K562 (cell line): Measurements from ENCODE around the gene ZNF140. TPM values are rescaled to one million over a fixed set of nuclear protein-coding genes. Genes with fewer than 3 reads are reported as not detected.

Experiments used
- ATAC-seq: fragments of 200-7000 bp; cut with Tn5 transposase; 3 replicates; pipeline ENCODE4 v1.9.1; 2020; ENCODE audit warnings: moderate library complexity
- BruUV-seq: library from RNA; stranded (reverse); fragments of 400-500 nt; replicated peaks from 2 replicates; lab custom pipeline; 2021; lab: Mats Ljungman, UMichigan
- CTCF ChIA-PET: fragments of 300-600 bp; formaldehyde crosslinking; extraction: SDS; loops from one replicate; lab custom pipeline; 2021; ENCODE audit warnings: low intra/inter-chr PET ratio; lab: Yijun Ruan, JAX
- POLR2A ChIA-PET: fragments of 300-600, 350-650 bp; sonication (Branson Sonifier 250); formaldehyde crosslinking; extraction: SDS; loops from one replicate; lab custom pipeline; 2021; ENCODE audit warnings: antibody characterized with exemption, inconsistent platforms; lab: Yijun Ruan, JAX
- DNase-seq, 4 experiments: peaks; one replicate each; pipeline versions ENCODE4 v3.0.0 to v3.0.0-alpha.2; 2011 to 2018; ENCODE audit warnings: low spot score in 3 of 4, mixed read lengths in 3 of 4; ENCODE audit errors: extremely low read depth in 1 of 4
- FAIRE-seq: peaks from 2 replicates; lab custom pipeline; 2011; peaks lifted over from hg19 to GRCh38; lab: Jason Lieb, UNC
- H2AFZ ChIP-seq: 2 replicates; pipeline ENCODE4 v1.6.0; 2011; ENCODE audit warnings: low read depth, low read length, control low read depth, inconsistent platforms
- H3K27ac ChIP-seq: fragments of 200-600 bp; 3 replicates; pipeline ENCODE4 v1.8.0; 2011; ENCODE audit warnings: low read depth, mild to moderate bottlenecking, control low read depth, inconsistent platforms, low read length, moderate library complexity, mixed read lengths; ENCODE audit errors: extremely low read depth
- H3K27me3 ChIP-seq, 2 experiments: fragments of 300-600 bp in 1 of 2; 2 replicates in 1 of 2; 3 replicates in 1 of 2; pipeline versions ENCODE4 v1.6.0 to v1.8.0; 2011; ENCODE audit warnings: inconsistent platforms in 2 of 2, low read length in 2 of 2, mild to moderate bottlenecking in 1 of 2, mixed read lengths in 1 of 2, moderate library complexity in 1 of 2; ENCODE audit not compliant: control insufficient read depth in 2 of 2, insufficient read depth in 2 of 2
- H3K36me3 ChIP-seq: fragments of 300-600 bp; 3 replicates; pipeline ENCODE4 v1.8.0; 2011; ENCODE audit warnings: mild to moderate bottlenecking, low read length, inconsistent platforms; ENCODE audit not compliant: control insufficient read depth, insufficient read depth
- H3K4me1 ChIP-seq, 2 experiments: fragments of 200-600 bp in 1 of 2; replicated peaks in 1 of 2; 2 replicates in 1 of 2; 3 replicates in 1 of 2; pipeline versions ENCODE4 v1.5.1 to v1.8.0; 2011; ENCODE audit warnings: inconsistent platforms in 2 of 2, low read length in 2 of 2, mild to moderate bottlenecking in 1 of 2, mixed read lengths in 1 of 2, moderate library complexity in 1 of 2; ENCODE audit not compliant: control insufficient read depth in 2 of 2, insufficient read depth in 2 of 2
- H3K4me2 ChIP-seq: 2 replicates; pipeline ENCODE4 v1.6.1; 2011; ENCODE audit warnings: low read length, control low read depth, inconsistent platforms, mixed read lengths; ENCODE audit not compliant: insufficient read depth
- H3K4me3 ChIP-seq: fragments of 200-600 bp; sonication (generic), shearing (Covaris generic); 2 replicates; pipeline ENCODE4 v1.5.1; 2016; ENCODE audit warnings: control low read depth, inconsistent platforms
- H3K79me2 ChIP-seq: fragments of 200-600 bp; 3 replicates; pipeline ENCODE4 v1.8.0; 2011; ENCODE audit warnings: low read length, inconsistent platforms; ENCODE audit not compliant: control insufficient read depth, insufficient read depth
- H3K9ac ChIP-seq, 2 experiments: 2 replicates each; pipeline versions ENCODE4 v1.6.0 to v1.6.1; 2011; ENCODE audit warnings: low read depth in 2 of 2, low read length in 2 of 2, control low read depth in 1 of 2, inconsistent platforms in 1 of 2, mild to moderate bottlenecking in 1 of 2, mixed read lengths in 1 of 2; ENCODE audit not compliant: insufficient read depth in 1 of 2
- H3K9me1 ChIP-seq: one replicate; pipeline ENCODE4 v1.6.0; 2011; ENCODE audit warnings: inconsistent platforms, mild to moderate bottlenecking, low read length, moderate library complexity; ENCODE audit not compliant: control insufficient read depth, insufficient read depth
- H3K9me3 ChIP-seq: replicated peaks from 2 replicates; pipeline ENCODE4 v1.5.1; 2011; ENCODE audit warnings: low read depth, low read length, inconsistent platforms; ENCODE audit not compliant: control insufficient read depth, insufficient read depth
- H4K20me1 ChIP-seq: replicated peaks from 2 replicates; pipeline ENCODE4 v1.6.1; 2011; ENCODE audit warnings: low read length, inconsistent platforms, mixed read lengths; ENCODE audit not compliant: control insufficient read depth, insufficient read depth
- ARID3A ChIP-seq: IDR thresholded peaks from 2 replicates; pipeline ENCODE4 v1.6.1; 2012; ENCODE audit warnings: low read depth, low read length, improper control_type of control experiment, borderline replicate concordance
- GATAD2A ChIP-seq: fragments of 450-650 bp; IDR thresholded peaks from 2 replicates; pipeline ENCODE4 v1.6.1; 2017
- NFRKB ChIP-seq: fragments of 450-650 bp; IDR thresholded peaks from 2 replicates; pipeline ENCODE4 v1.6.1; 2016; ENCODE audit warnings: low read depth
- PCBP2 ChIP-seq: fragments of 200-400 bp; formaldehyde crosslinking; IDR thresholded peaks from 2 replicates; pipeline ENCODE4 v1.6.1; 2018; ENCODE audit warnings: low read length, low read depth, mild to moderate bottlenecking, moderate library complexity; ENCODE audit not compliant: poor library complexity, severe bottlenecking
- ZNF75A ChIP-seq: fragments of 450-650 bp; formaldehyde crosslinking; IDR thresholded peaks from 2 replicates; pipeline ENCODE4 v1.4.0; 2020; ENCODE audit warnings: mild to moderate bottlenecking
- WGBS: fragments of 100-300 bp; shearing (Covaris generic); methylation state at CpG from one replicate; pipeline ENCODE4 v1.1.6; 2016; ENCODE audit warnings: low coverage, mixed read lengths; ENCODE audit not compliant: insufficient coverage; ENCODE audit errors: missing lambda C conversion rate; 5-methylcytosine and 5-hydroxymethylcytosine counted together
- in situ Hi-C: fragments of 300-500 bp; cut with MboI; formaldehyde crosslinking; loops from 4 replicates; pipeline ENCODE4 v1.15.0; 2018; ENCODE audit warnings: inconsistent platforms, mixed read lengths
- intact Hi-C: fragments of 100-400 bp; cut with micrococcal nuclease; formaldehyde crosslinking; loops from 2 replicates; pipeline ENCODE4 v1.14.2; 2022
- polyA plus RNA-seq, 8 experiments: library from polyadenylated mRNA; depleted of rRNA in 4 of 8; stranded (reverse) in 5 of 8; unstranded in 3 of 8; fragments of >200 nt; fragmentation: Nextera tagmentation in 2 of 8; fragmentation: Illumina TruSeq in 1 of 8; extraction: Ambion mirVana in 2 of 8; extraction: Trizol in 1 of 8; gene quantifications; 2 replicates each; pipeline versions ENCODE4 v1.2.1 to v1.2.3, GENCODE V29; 2011 to 2014; ENCODE audit warnings: inconsistent platforms in 1 of 8, missing spikeins in 1 of 8
- total RNA-seq, 7 experiments: library from RNA; depleted of rRNA in 6 of 7; stranded (reverse); fragments of >200 nt in 6 of 7; fragmentation: Illumina TruSeq in 2 of 7; extraction: Trizol in 2 of 7; gene quantifications; 2 replicates each; pipeline versions ENCODE4 v1.2.1 to v1.2.3, GENCODE V29; 2011 to 2021; ENCODE audit warnings: low replicate concordance in 1 of 7

The ZNF140 gene
- total and polyA plus RNA-seq, 9 of the 15 experiments (the other 6 are each of a cell fraction or from before 2014, with no cell fraction given), result 1.6 to 10.9 (median 5.3) TPM

- no peaks in the 10 kb centered on the region for H3K9me1 ChIP-seq
- no peaks in the 10 kb centered on the region for H3K27me3 ChIP-seq
- BruUV-seq, result no TSS peak
- FAIRE-seq, result no peak
- in situ Hi-C loops (no loop called here), intact Hi-C loops (loop anchor here (10.0 kb wide), 1 partner anchor 97 kb away; no protein-coding TSS in a partner anchor)
- H3K79me2 ChIP-seq, result no peaks in the 10 kb centered on the region
- no peak overlapping the region for H2AFZ ChIP-seq
- ChIA-PET CTCF (no interaction called here), POLR2A (interaction anchor here (1.1 kb wide), 1 partner anchor 11 kb away, joined by 3 read pairs; no protein-coding TSS in a partner anchor)
- no peak overlapping the region for H3K27ac ChIP-seq
- no peak for DNase-seq
- 7% methylated on average over 1 of the region's 1 CpG for WGBS
- no peak overlapping the region for H3K9ac ChIP-seq
- peaks cover 47% of the 10 kb centered on the region for H3K9me3 ChIP-seq
- H3K4me3 ChIP-seq, result no peak overlapping the region
- H3K4me2 ChIP-seq, result no peak overlapping the region
- H3K4me1 ChIP-seq, result no peaks in the 10 kb centered on the region
- no peaks in the 10 kb centered on the region for H4K20me1 ChIP-seq
- ATAC-seq, result no peak
- TF ChIP-seq ARID3A (no peak), NFRKB (no peak), ZNF75A (peak; percentile 91)
- H3K36me3 ChIP-seq, result peaks cover 3% of the 10 kb centered on the region; the same call in 1 of the 3 replicates
Observed at GRCh38 chr12:133061954-133062353, 18.8 kb upstream of the ZNF140 start.

DNA sequence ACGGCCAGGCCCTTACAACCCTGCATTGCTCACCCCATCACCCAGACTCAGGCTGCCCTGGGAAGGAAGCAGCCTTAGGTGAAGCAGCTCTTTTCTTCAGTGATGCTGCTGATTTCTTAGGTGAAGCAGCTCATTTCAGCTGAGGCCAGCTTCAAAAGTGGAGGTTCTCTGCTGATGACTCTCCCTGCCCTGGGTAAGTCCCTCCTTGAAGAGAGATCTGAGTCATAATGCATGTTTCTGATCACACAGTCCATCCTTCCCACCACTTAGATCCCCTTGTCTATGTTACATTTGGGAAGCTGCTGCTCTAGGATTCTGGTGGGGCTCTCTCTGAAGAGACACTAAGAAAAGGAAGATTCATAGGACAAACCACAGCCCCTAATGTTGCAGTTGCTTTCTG is 17.2 kb upstream of the ZNF140 start:
- Histone ChIP-seq H3K4me2 (no peak overlapping the region), H3K27ac (no peak overlapping the region), H3K36me3 (no peaks in the 10 kb centered on the region), H4K20me1 (no peaks in the 10 kb centered on the region), H2AFZ (no peak overlapping the region), H3K4me3 (no peak overlapping the region), H3K9ac (no peak overlapping the region), H3K4me1 (no peaks in the 10 kb centered on the region), H3K9me3 (peaks cover 37% of the 10 kb centered on the region), H3K9me1 (no peaks in the 10 kb centered on the region), H3K79me2 (no peaks in the 10 kb centered on the region), H3K27me3 (no peaks in the 10 kb centered on the region)
- ChIA-PET CTCF (no interaction called here), POLR2A (no interaction called here)
- DNase-seq, result no peak
- in situ Hi-C loops (no loop called here), intact Hi-C loops (loop anchor here (10.0 kb wide), 1 partner anchor 99 kb away; no protein-coding TSS in a partner anchor)
- ATAC-seq, result no peak
- no TSS peak for BruUV-seq
- TF ChIP-seq PCBP2, result no peak
- TF ChIP-seq GATAD2A, result no peak
- WGBS, result 0% methylated on average over 1 of the region's 1 CpG
- FAIRE-seq, result no peak
